ENCODE results near the gene NDFIP1. TPM values are rescaled to one million over a fixed set of nuclear protein-coding genes. Genes with fewer than 3 reads are reported as not detected.
"Not testable (repeated sequence)": the region's sequence is repeated elsewhere in the genome, so short reads cannot be mapped to it uniquely, and the experiment has no call there.

Gene NDFIP1
- total RNA-seq, 1 experiment from 2014 or later: 50.8 TPM

- TF ChIP-seq CTCF (IDR thresholded peaks at IDR 0.05; ENCODE audit: unreplicated experiment): no peak
- Mint-ChIP-seq H3K36me3 (ENCODE audit: insufficient read depth, unreplicated experiment) (no peaks in the 10 kb centered on the region), H3K4me1 (ENCODE audit: insufficient read depth, unreplicated experiment) (peaks cover 8% of the 10 kb centered on the region), H3K4me3 (ENCODE audit: unreplicated experiment) (no peak overlapping the region), H3K27ac (ENCODE audit: low read depth, unreplicated experiment) (no peak overlapping the region), H3K9me3 (ENCODE audit: unreplicated experiment) (no peaks in the 10 kb centered on the region), H3K27me3 (ENCODE audit: insufficient read depth, unreplicated experiment) (peaks cover 8% of the 10 kb centered on the region)
- ChIA-PET CTCF (interaction anchor here (0.6 kb wide), 1 partner anchor 29 kb away, joined by 3 read pairs; no protein-coding TSS in a partner anchor), POLR2A (no interaction called here)
- intact Hi-C loops (cut with micrococcal nuclease): no loop called here
- no peak for DNase-seq (ENCODE audit: unreplicated experiment)
- BruUV-seq (replicated peaks): no TSS peak
Observed at GRCh38 chr5:142183561-142183960, 75.0 kb downstream of the NDFIP1 start.

GRCh38 chr5:142184988-142185387 is 76.4 kb downstream of the NDFIP1 start:
- no peak overlapping the region for H3K4me3 Mint-ChIP-seq (ENCODE audit: unreplicated experiment)
- no peak for DNase-seq (ENCODE audit: unreplicated experiment)
- no peaks in the 10 kb centered on the region for H3K9me3 Mint-ChIP-seq (ENCODE audit: unreplicated experiment)
- peaks cover 14% of the 10 kb centered on the region for H3K27me3 Mint-ChIP-seq (ENCODE audit: insufficient read depth, unreplicated experiment)
- H3K36me3 Mint-ChIP-seq (ENCODE audit: insufficient read depth, unreplicated experiment): no peaks in the 10 kb centered on the region
- POLR2A ChIA-PET: no interaction called here
- no peak for TF ChIP-seq CTCF (IDR thresholded peaks at IDR 0.05; ENCODE audit: unreplicated experiment)
- no peak overlapping the region for H3K27ac Mint-ChIP-seq (ENCODE audit: low read depth, unreplicated experiment)
- peaks cover 2% of the 10 kb centered on the region for H3K4me1 Mint-ChIP-seq (ENCODE audit: insufficient read depth, unreplicated experiment)
- BruUV-seq (replicated peaks): no TSS peak
- CTCF ChIA-PET: interaction anchor here (0.6 to 0.7 kb wide), 2 partner anchors 25 to 926 kb away, joined by 4 read pairs; no protein-coding TSS in a partner anchor
- intact Hi-C loops (cut with micrococcal nuclease): no loop called here

GRCh38 chr5:142186514-142186856 is 77.9 kb downstream of the NDFIP1 start:
- ChIA-PET POLR2A (interaction anchor here (0.6 to 0.8 kb wide), 3 partner anchors 10 to 1502 kb away, joined by 3 to 5 read pairs (median 3); no protein-coding TSS in a partner anchor), CTCF (interaction anchor here (0.6 to 1.2 kb wide), 4 partner anchors 13 to 361 kb away, joined by 3 to 6 read pairs (median 4); no protein-coding TSS in a partner anchor)
- no peaks in the 10 kb centered on the region for H3K9me3 Mint-ChIP-seq (ENCODE audit: unreplicated experiment)
- intact Hi-C loops (cut with micrococcal nuclease): no loop called here
- no peaks in the 10 kb centered on the region for H3K4me1 Mint-ChIP-seq (ENCODE audit: insufficient read depth, unreplicated experiment)
- no peak for TF ChIP-seq CTCF (IDR thresholded peaks at IDR 0.05; ENCODE audit: unreplicated experiment)
- H3K27me3 Mint-ChIP-seq (ENCODE audit: insufficient read depth, unreplicated experiment): peaks cover 14% of the 10 kb centered on the region
- BruUV-seq (replicated peaks): no TSS peak
- H3K27ac Mint-ChIP-seq (ENCODE audit: low read depth, unreplicated experiment): no peak overlapping the region
- no peak overlapping the region for H3K4me3 Mint-ChIP-seq (ENCODE audit: unreplicated experiment)
- H3K36me3 Mint-ChIP-seq (ENCODE audit: insufficient read depth, unreplicated experiment): no peaks in the 10 kb centered on the region
- no peak for DNase-seq (ENCODE audit: unreplicated experiment)

- Mint-ChIP-seq H3K9me3 (ENCODE audit: unreplicated experiment) (no peaks in the 10 kb centered on the region), H3K4me1 (ENCODE audit: insufficient read depth, unreplicated experiment) (no peaks in the 10 kb centered on the region), H3K4me3 (ENCODE audit: unreplicated experiment) (no peak overlapping the region), H3K27ac (ENCODE audit: low read depth, unreplicated experiment) (no peak overlapping the region), H3K36me3 (ENCODE audit: insufficient read depth, unreplicated experiment) (no peaks in the 10 kb centered on the region), H3K27me3 (ENCODE audit: insufficient read depth, unreplicated experiment) (peaks cover 14% of the 10 kb centered on the region)
- no peak for DNase-seq (ENCODE audit: unreplicated experiment)
- ChIA-PET POLR2A (interaction anchor here (0.8 to 1.7 kb wide), 3 partner anchors 10 to 416 kb away, joined by 3 to 5 read pairs (median 4); no protein-coding TSS in a partner anchor), CTCF (interaction anchor here (0.6 to 1.2 kb wide), 3 partner anchors 297 to 360 kb away, joined by 3 to 6 read pairs (median 4); no protein-coding TSS in a partner anchor)
- no peak for TF ChIP-seq CTCF (IDR thresholded peaks at IDR 0.05; ENCODE audit: unreplicated experiment)
- intact Hi-C loops (cut with micrococcal nuclease): no loop called here
- BruUV-seq (replicated peaks): no TSS peak
Observed at GRCh38 chr5:142186857-142187594, 78.4 kb downstream of the NDFIP1 start.

GRCh38 chr5:142188691-142189090 is 80.1 kb downstream of the NDFIP1 start:
- H3K36me3 Mint-ChIP-seq (ENCODE audit: insufficient read depth, unreplicated experiment); H3K27ac Mint-ChIP-seq (ENCODE audit: low read depth, unreplicated experiment); H3K4me1 Mint-ChIP-seq (ENCODE audit: insufficient read depth, unreplicated experiment); intact Hi-C loops (cut with micrococcal nuclease); BruUV-seq (replicated peaks); H3K9me3 Mint-ChIP-seq (ENCODE audit: unreplicated experiment); DNase-seq (ENCODE audit: unreplicated experiment); H3K4me3 Mint-ChIP-seq (ENCODE audit: unreplicated experiment): not testable (repeated sequence)
- H3K27me3 Mint-ChIP-seq (ENCODE audit: insufficient read depth, unreplicated experiment): peaks cover 14% of the 10 kb centered on the region
- POLR2A ChIA-PET: interaction anchor here (0.6 to 1.7 kb wide), 2 partner anchors 14 to 25 kb away, joined by 3 to 4 read pairs; no protein-coding TSS in a partner anchor
- CTCF ChIA-PET: interaction anchor here (0.6 kb wide), 1 partner anchor 134 kb away, joined by 5 read pairs; no protein-coding TSS in a partner anchor
